K562 (cell line): ENCODE measurements around the gene SMAP2. TPM values are rescaled to one million over a fixed set of nuclear protein-coding genes. Genes with fewer than 3 reads are reported as not detected.

Experiments used
- ARHGAP35 ChIP-seq: fragments of 450-650 bp; IDR thresholded peaks from 2 replicates; pipeline ENCODE4 v1.6.1; 2018; ENCODE audit not compliant: partially characterized antibody
- CBX3 ChIP-seq, 2 experiments: IDR thresholded peaks; 1 replicate in 1 of 2; 2 replicates in 1 of 2; pipeline ENCODE4 v1.6.1; 2012; ENCODE audit warnings: inconsistent platforms in 2 of 2, low read length in 2 of 2, borderline replicate concordance in 1 of 2, control low read depth in 1 of 2
- CHD1 ChIP-seq: fragments of 200-600 bp; sonication (generic); IDR thresholded peaks from one replicate; pipeline ENCODE4 v1.6.1; 2012; ENCODE audit warnings: mild to moderate bottlenecking, moderate library complexity, low read length, inconsistent platforms
- GABPB2 ChIP-seq: fragments of 250-450 bp; sonication (Bioruptor Pico); conservative IDR thresholded peaks from 2 replicates; pipeline ENCODE4 v1.5.1; 2021; ENCODE audit warnings: mild to moderate bottlenecking
- GATAD2B ChIP-seq: fragments of 450-650 bp; IDR thresholded peaks from 2 replicates; pipeline ENCODE4 v1.6.1; 2017; ENCODE audit warnings: mild to moderate bottlenecking, borderline replicate concordance
- HDAC8 ChIP-seq: fragments of 450-650 bp; IDR thresholded peaks from 2 replicates; pipeline ENCODE4 v1.6.1; 2016; ENCODE audit warnings: mild to moderate bottlenecking, missing genetic modification characterization, moderate library complexity, missing compliant biosample characterization
- JUNB ChIP-seq: fragments of 450-650 bp; formaldehyde crosslinking; conservative IDR thresholded peaks from 2 replicates; pipeline ENCODE4 v1.4.0; 2020; ENCODE audit warnings: mild to moderate bottlenecking
- LARP7 ChIP-seq: fragments of 450-650 bp; IDR thresholded peaks from 2 replicates; pipeline ENCODE4 v1.6.1; 2016
- PCBP1 ChIP-seq: fragments of 200-400 bp; formaldehyde crosslinking; IDR thresholded peaks from 2 replicates; pipeline ENCODE4 v1.6.1; 2018; ENCODE audit warnings: mild to moderate bottlenecking, low read depth, low read length; ENCODE audit not compliant: poor library complexity, severe bottlenecking
- RBFOX2 ChIP-seq: fragments of 200-400 bp; formaldehyde crosslinking; IDR thresholded peaks from 2 replicates; pipeline ENCODE4 v1.6.1; 2017; ENCODE audit warnings: low read depth, mild to moderate bottlenecking, low read length, moderate library complexity
- SIRT6 ChIP-seq: IDR thresholded peaks from one replicate; pipeline ENCODE4 v1.6.1; 2012; ENCODE audit warnings: low read depth, mild to moderate bottlenecking, control low read depth, inconsistent platforms, low read length, moderate library complexity
- SMAD1 ChIP-seq: fragments of 150-350 bp; IDR thresholded peaks from 2 replicates; pipeline ENCODE4 v1.6.1; 2014; ENCODE audit warnings: low read length, low read depth; ENCODE audit not compliant: partially characterized antibody
- SMAD4 ChIP-seq: fragments of 250-450 bp; sonication (Bioruptor Pico); conservative IDR thresholded peaks from 2 replicates; pipeline ENCODE4 v1.8.0; 2021; ENCODE audit warnings: inconsistent platforms, mild to moderate bottlenecking, moderate library complexity
- SRSF9 ChIP-seq: fragments of 200-400 bp; formaldehyde crosslinking; IDR thresholded peaks from 2 replicates; pipeline ENCODE4 v1.6.1; 2017; ENCODE audit warnings: low read depth, low read length, borderline replicate concordance
- UBTF ChIP-seq, 2 experiments: IDR thresholded peaks; 2 replicates each; pipeline ENCODE4 v1.6.1; 2012; ENCODE audit warnings: improper control_type of control experiment in 2 of 2, low read depth in 2 of 2, low read length in 2 of 2, borderline replicate concordance in 1 of 2
- ZBTB12 ChIP-seq: fragments of 250-450 bp; sonication (Bioruptor Pico); IDR thresholded peaks from 2 replicates; pipeline ENCODE4 v1.4.0; 2020
- ZNF449 ChIP-seq: fragments of 250-450 bp; sonication (Bioruptor Pico); IDR thresholded peaks from 2 replicates; pipeline ENCODE4 v1.8.0; 2022; ENCODE audit warnings: moderate library complexity, mild to moderate bottlenecking, inconsistent platforms
- ZNF586 ChIP-seq: fragments of 450-650 bp; formaldehyde crosslinking; conservative IDR thresholded peaks from 2 replicates; pipeline ENCODE4 v1.4.0; 2020; ENCODE audit warnings: mild to moderate bottlenecking, moderate library complexity
- ZNF655 ChIP-seq: fragments of 250-450 bp; sonication (Bioruptor Pico); IDR thresholded peaks from 2 replicates; pipeline ENCODE4 v1.5.0; 2021
- ZNF830 ChIP-seq: fragments of 250-450 bp; sonication (Bioruptor Pico); IDR thresholded peaks from 2 replicates; pipeline ENCODE4 v1.5.0; 2021; ENCODE audit warnings: mild to moderate bottlenecking
- polyA plus RNA-seq, 8 experiments: library from polyadenylated mRNA; depleted of rRNA in 4 of 8; stranded (reverse) in 5 of 8; unstranded in 3 of 8; fragments of >200 nt; fragmentation: Nextera tagmentation in 2 of 8; fragmentation: Illumina TruSeq in 1 of 8; extraction: Ambion mirVana in 2 of 8; extraction: Trizol in 1 of 8; gene quantifications; 2 replicates each; pipeline versions ENCODE4 v1.2.1 to v1.2.3, GENCODE V29; 2011 to 2014; ENCODE audit warnings: inconsistent platforms in 1 of 8, missing spikeins in 1 of 8
- total RNA-seq, 7 experiments: library from RNA; depleted of rRNA in 6 of 7; stranded (reverse); fragments of >200 nt in 6 of 7; fragmentation: Illumina TruSeq in 2 of 7; extraction: Trizol in 2 of 7; gene quantifications; 2 replicates each; pipeline versions ENCODE4 v1.2.1 to v1.2.3, GENCODE V29; 2011 to 2021; ENCODE audit warnings: low replicate concordance in 1 of 7

The SMAP2 gene
- total and polyA plus RNA-seq, 9 of the 15 experiments (the other 6 are each of a cell fraction or from before 2014, with no cell fraction given) = 38.7 to 212 (median 94.1) TPM

- no peak for TF ChIP-seq ZBTB12 (CRISPR knock-in tag)
- TF ChIP-seq GABPB2 (CRISPR knock-in tag) = no peak
- TF ChIP-seq ZNF586 (CRISPR knock-in tag) = no peak
- TF ChIP-seq CHD1 = no peak
- peak; percentile 94 for TF ChIP-seq RBFOX2
- TF ChIP-seq ZNF830 = no peak
- no peak for TF ChIP-seq ZNF449 (CRISPR knock-in tag)
- TF ChIP-seq HDAC8 (tag) = peak; percentile 57; the same call in 1 of the 2 replicates
- peak in 1 of 2 experiments; percentile 41; a peak in 2 of 3 replicates for TF ChIP-seq CBX3 (IDR thresholded peaks at IDR 0.05; ENCODE audit: borderline replicate concordance in 1 of 2, low read length in 2 of 2)
- TF ChIP-seq SIRT6 = no peak
- TF ChIP-seq GATAD2B = peak; percentile 75; the same call in 1 of the 2 replicates
- no peak for TF ChIP-seq LARP7
- no peak for TF ChIP-seq ZNF655 (CRISPR knock-in tag)
- no peak for TF ChIP-seq SMAD1
- TF ChIP-seq SMAD4 (CRISPR knock-in tag) = no peak; the same call in 1 of the 2 replicates
- TF ChIP-seq SRSF9 = no peak
- no peak for TF ChIP-seq JUNB
- no peak for TF ChIP-seq PCBP1
- peak; percentile 73 to 79 for TF ChIP-seq UBTF (IDR thresholded peaks at IDR 0.05; ENCODE audit: borderline replicate concordance in 1 of 2, low read depth in 2 of 2, low read length in 2 of 2)
- no peak for TF ChIP-seq ARHGAP35
Measured at GRCh38 chr1:40449684-40450494, 76.4 kb downstream of the SMAP2 start, which contains the start of gene ZFP69B (continued).
